Vagina (tissue), 2 donors: ENCODE data around the gene PTGR2. TPM values are rescaled to one million over a fixed set of nuclear protein-coding genes. Genes with fewer than 3 reads are reported as not detected.

Source experiments
- DNase-seq, 2 donors: peaks; one replicate each; pipeline ENCODE4 v3.0.0-alpha.2; 2017; ENCODE audit errors: extremely low spot score in 2 of 2
- H3K27ac ChIP-seq: fragments of 200-600 bp; sonication (generic); one replicate; pipeline ENCODE4 v1.5.1; 2019
- H3K27me3 ChIP-seq: fragments of 200-600 bp; sonication (generic); one replicate; pipeline ENCODE4 v1.5.1; 2019
- H3K36me3 ChIP-seq, 2 donors: fragments of 200-600 bp; sonication (generic); one replicate each; pipeline ENCODE4 v1.5.1; 2017 to 2019
- H3K4me1 ChIP-seq: fragments of 200-600 bp; sonication (generic); one replicate; pipeline ENCODE4 v1.5.1; 2019
- H3K4me3 ChIP-seq, 2 donors: fragments of 200-600 bp; sonication (generic); 1 replicate in 1 of 2; 2 replicates in 1 of 2; pipeline ENCODE4 v1.5.1; 2016 to 2019
- H3K9me3 ChIP-seq: fragments of 200-600 bp; sonication (generic); one replicate; pipeline ENCODE4 v1.5.1; 2019
- CTCF ChIP-seq, 3 experiments: fragments of 450-650 bp in 2 of 3; fragments of 200-600 bp in 1 of 3; sonication (generic) in 1 of 3; IDR thresholded peaks; one replicate each; pipeline ENCODE4 v1.5.1; 2017 to 2019; ENCODE audit warnings: antibody characterized with exemption in 3 of 3, mild to moderate bottlenecking in 2 of 3, moderate library complexity in 2 of 3
- POLR2A ChIP-seq, 2 donors: fragments of 450-650 bp; IDR thresholded peaks; one replicate each; pipeline ENCODE4 v1.6.1; 2017; ENCODE audit warnings: antibody characterized with exemption in 2 of 2, mild to moderate bottlenecking in 2 of 2, moderate library complexity in 2 of 2
- POLR2AphosphoS5 ChIP-seq, 2 donors: sonication (generic); formaldehyde crosslinking; IDR thresholded peaks; one replicate each; pipeline ENCODE4 v1.9.0; 2017; ENCODE audit warnings: antibody characterized with exemption in 2 of 2, mild to moderate bottlenecking in 2 of 2, low read depth in 1 of 2; ENCODE audit not compliant: insufficient read depth in 1 of 2
- intact Hi-C: fragments of 100-400 bp; cut with DNase I; formaldehyde crosslinking; loops from one replicate; pipeline ENCODE4 v1.15.1; 2023
- total RNA-seq: library from RNA; depleted of rRNA; stranded (reverse); fragments of >200 nt; gene quantifications from one replicate; pipeline ENCODE4 v1.2.3, GENCODE V29; 2016

The PTGR2 gene
- total RNA-seq, 1 donor from 2014 or later, result 5.6 TPM

GRCh38 chr14:73817020-73817655 is 34.5 kb upstream of the PTGR2 start:
- Histone ChIP-seq H3K36me3 (no peaks in the 10 kb centered on the region), H3K27ac (no peak overlapping the region), H3K4me1 (no peaks in the 10 kb centered on the region), H3K27me3 (no peaks in the 10 kb centered on the region), H3K9me3 (no peaks in the 10 kb centered on the region), H3K4me3 (no peak overlapping the region)
- DNase-seq, result no peak
- no peak for TF ChIP-seq POLR2AphosphoS5 (IDR thresholded peaks at IDR 0.05; ENCODE audit: insufficient read depth in 1 of 2, low read depth in 1 of 2)
- TF ChIP-seq CTCF (IDR thresholded peaks at IDR 0.05), result no peak
- TF ChIP-seq POLR2A (IDR thresholded peaks at IDR 0.05), result no peak
- intact Hi-C loops, result no loop called here

GRCh38 chr14:73818821-73819220 is 32.8 kb upstream of the PTGR2 start:
- intact Hi-C loops, result no loop called here
- Histone ChIP-seq H3K4me3 (no peak overlapping the region), H3K36me3 (no peaks in the 10 kb centered on the region), H3K27me3 (no peaks in the 10 kb centered on the region), H3K4me1 (no peaks in the 10 kb centered on the region), H3K9me3 (no peaks in the 10 kb centered on the region), H3K27ac (no peak overlapping the region)
- DNase-seq, result no peak
- TF ChIP-seq POLR2AphosphoS5 (IDR thresholded peaks at IDR 0.05; ENCODE audit: insufficient read depth in 1 of 2, low read depth in 1 of 2) (no peak), POLR2A (IDR thresholded peaks at IDR 0.05) (no peak), CTCF (IDR thresholded peaks at IDR 0.05) (no peak)

- Histone ChIP-seq H3K27me3 (no peaks in the 10 kb centered on the region), H3K9me3 (no peaks in the 10 kb centered on the region), H3K4me3 (no peak overlapping the region), H3K27ac (no peak overlapping the region), H3K4me1 (peaks cover 7% of the 10 kb centered on the region), H3K36me3 (no peaks in the 10 kb centered on the region)
- intact Hi-C loops, result no loop called here
- no peak for DNase-seq
- no peak for TF ChIP-seq POLR2AphosphoS5 (IDR thresholded peaks at IDR 0.05; ENCODE audit: insufficient read depth in 1 of 2, low read depth in 1 of 2)
- no peak for TF ChIP-seq POLR2A (IDR thresholded peaks at IDR 0.05)
- no peak for TF ChIP-seq CTCF (IDR thresholded peaks at IDR 0.05)
Measured at GRCh38 chr14:73820631-73821030, 31.0 kb upstream of the PTGR2 start.

GRCh38 chr14:73823339-73823885 is 28.2 kb upstream of the PTGR2 start:
- Histone ChIP-seq H3K4me3 (no peak overlapping the region), H3K36me3 (no peaks in the 10 kb centered on the region), H3K9me3 (no peaks in the 10 kb centered on the region), H3K4me1 (peaks cover 7% of the 10 kb centered on the region), H3K27me3 (no peaks in the 10 kb centered on the region), H3K27ac (no peak overlapping the region)
- intact Hi-C loops, result no loop called here
- no peak for DNase-seq
- TF ChIP-seq CTCF (IDR thresholded peaks at IDR 0.05) (no peak), POLR2A (IDR thresholded peaks at IDR 0.05) (no peak), POLR2AphosphoS5 (IDR thresholded peaks at IDR 0.05; ENCODE audit: insufficient read depth in 1 of 2, low read depth in 1 of 2) (no peak)

GRCh38 chr14:73824127-73824526 is 27.5 kb upstream of the PTGR2 start:
- Histone ChIP-seq H3K27me3 (no peaks in the 10 kb centered on the region), H3K36me3 (no peaks in the 10 kb centered on the region), H3K4me3 (no peak overlapping the region), H3K4me1 (peaks cover 7% of the 10 kb centered on the region), H3K27ac (no peak overlapping the region), H3K9me3 (no peaks in the 10 kb centered on the region)
- intact Hi-C loops, result no loop called here
- no peak for DNase-seq
- no peak for TF ChIP-seq CTCF (IDR thresholded peaks at IDR 0.05)
- no peak for TF ChIP-seq POLR2A (IDR thresholded peaks at IDR 0.05)
- no peak for TF ChIP-seq POLR2AphosphoS5 (IDR thresholded peaks at IDR 0.05; ENCODE audit: insufficient read depth in 1 of 2, low read depth in 1 of 2)
